ENCODE measurements around the gene TRAPPC2B.

- TF ChIP-seq, protein P1, sequence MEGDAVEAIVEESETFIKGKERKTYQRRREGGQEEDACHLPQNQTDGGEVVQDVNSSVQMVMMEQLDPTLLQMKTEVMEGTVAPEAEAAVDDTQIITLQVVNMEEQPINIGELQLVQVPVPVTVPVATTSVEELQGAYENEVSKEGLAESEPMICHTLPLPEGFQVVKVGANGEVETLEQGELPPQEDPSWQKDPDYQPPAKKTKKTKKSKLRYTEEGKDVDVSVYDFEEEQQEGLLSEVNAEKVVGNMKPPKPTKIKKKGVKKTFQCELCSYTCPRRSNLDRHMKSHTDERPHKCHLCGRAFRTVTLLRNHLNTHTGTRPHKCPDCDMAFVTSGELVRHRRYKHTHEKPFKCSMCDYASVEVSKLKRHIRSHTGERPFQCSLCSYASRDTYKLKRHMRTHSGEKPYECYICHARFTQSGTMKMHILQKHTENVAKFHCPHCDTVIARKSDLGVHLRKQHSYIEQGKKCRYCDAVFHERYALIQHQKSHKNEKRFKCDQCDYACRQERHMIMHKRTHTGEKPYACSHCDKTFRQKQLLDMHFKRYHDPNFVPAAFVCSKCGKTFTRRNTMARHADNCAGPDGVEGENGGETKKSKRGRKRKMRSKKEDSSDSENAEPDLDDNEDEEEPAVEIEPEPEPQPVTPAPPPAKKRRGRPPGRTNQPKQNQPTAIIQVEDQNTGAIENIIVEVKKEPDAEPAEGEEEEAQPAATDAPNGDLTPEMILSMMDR (IDR thresholded peaks at IDR 0.05; ENCODE audit: low read depth, low read length, poor library complexity, severe bottlenecking): no peak
- no peak for TF ChIP-seq EZH2phosphoT487 (IDR thresholded peaks at IDR 0.05; ENCODE audit: borderline replicate concordance, low read length)
Observed at GRCh38 chr19:57380923-57381322, 17.6 kb downstream of the TRAPPC2B start.

Measured in DOHH2 (cell line).